ENCODE results near the gene PLCB3. TPM values are rescaled to one million over a fixed set of nuclear protein-coding genes. Genes with fewer than 3 reads are reported as not detected.

The PLCB3 gene
- total RNA-seq, 4 donors from 2014 or later, result 64.5 to 115 (median 91.2) TPM

- H3K27ac ChIP-seq, result no peak overlapping the region
- in situ Hi-C loops (cut with MboI; ENCODE audit: low pct_ligation_motif_present in 1 of 4, low pct_unique_long_range_greater_than_20kb in 1 of 4, low sequenced_read_pairs in 3 of 4) (loop anchor here (5.0 to 10.0 kb wide), 3 partner anchors 91 to 98 kb away; partner anchors contain the start of genes CATSPERZ (in 2 of the 4) and KCNK4 (in 1 of the 4)), intact Hi-C loops (cut with DNase I; ENCODE audit: low total_unique reads) (no loop called here)
- no peak overlapping the region for H3K4me3 ChIP-seq
- H3K36me3 ChIP-seq, result peaks cover 0 to 39% (median 18%) of the 10 kb centered on the region in 4 donors
- TF ChIP-seq POLR2AphosphoS5 (IDR thresholded peaks at IDR 0.05) (no peak), EP300 (IDR thresholded peaks at IDR 0.05; ENCODE audit: low read depth) (no peak), POLR2A (IDR thresholded peaks at IDR 0.05) (no peak)
- TF ChIP-seq, protein P1, sequence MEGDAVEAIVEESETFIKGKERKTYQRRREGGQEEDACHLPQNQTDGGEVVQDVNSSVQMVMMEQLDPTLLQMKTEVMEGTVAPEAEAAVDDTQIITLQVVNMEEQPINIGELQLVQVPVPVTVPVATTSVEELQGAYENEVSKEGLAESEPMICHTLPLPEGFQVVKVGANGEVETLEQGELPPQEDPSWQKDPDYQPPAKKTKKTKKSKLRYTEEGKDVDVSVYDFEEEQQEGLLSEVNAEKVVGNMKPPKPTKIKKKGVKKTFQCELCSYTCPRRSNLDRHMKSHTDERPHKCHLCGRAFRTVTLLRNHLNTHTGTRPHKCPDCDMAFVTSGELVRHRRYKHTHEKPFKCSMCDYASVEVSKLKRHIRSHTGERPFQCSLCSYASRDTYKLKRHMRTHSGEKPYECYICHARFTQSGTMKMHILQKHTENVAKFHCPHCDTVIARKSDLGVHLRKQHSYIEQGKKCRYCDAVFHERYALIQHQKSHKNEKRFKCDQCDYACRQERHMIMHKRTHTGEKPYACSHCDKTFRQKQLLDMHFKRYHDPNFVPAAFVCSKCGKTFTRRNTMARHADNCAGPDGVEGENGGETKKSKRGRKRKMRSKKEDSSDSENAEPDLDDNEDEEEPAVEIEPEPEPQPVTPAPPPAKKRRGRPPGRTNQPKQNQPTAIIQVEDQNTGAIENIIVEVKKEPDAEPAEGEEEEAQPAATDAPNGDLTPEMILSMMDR (IDR thresholded peaks at IDR 0.05), result no peak
- H3K27me3 ChIP-seq, result no peaks in the 10 kb centered on the region
- peaks cover 7 to 38% (median 34%) of the 10 kb centered on the region in 4 donors for H3K4me1 ChIP-seq
- 78 to 84% methylated on average over 10 to 16 of the region's 16 CpGs for WGBS, 2 donors (ENCODE audit: low coverage in 1 of 2)
- H3K9me3 ChIP-seq, result no peaks in the 10 kb centered on the region
- DNase-seq, result no peak
Observed at GRCh38 chr11:64204080-64204440, 47.3 kb upstream of the PLCB3 start.

DNA sequence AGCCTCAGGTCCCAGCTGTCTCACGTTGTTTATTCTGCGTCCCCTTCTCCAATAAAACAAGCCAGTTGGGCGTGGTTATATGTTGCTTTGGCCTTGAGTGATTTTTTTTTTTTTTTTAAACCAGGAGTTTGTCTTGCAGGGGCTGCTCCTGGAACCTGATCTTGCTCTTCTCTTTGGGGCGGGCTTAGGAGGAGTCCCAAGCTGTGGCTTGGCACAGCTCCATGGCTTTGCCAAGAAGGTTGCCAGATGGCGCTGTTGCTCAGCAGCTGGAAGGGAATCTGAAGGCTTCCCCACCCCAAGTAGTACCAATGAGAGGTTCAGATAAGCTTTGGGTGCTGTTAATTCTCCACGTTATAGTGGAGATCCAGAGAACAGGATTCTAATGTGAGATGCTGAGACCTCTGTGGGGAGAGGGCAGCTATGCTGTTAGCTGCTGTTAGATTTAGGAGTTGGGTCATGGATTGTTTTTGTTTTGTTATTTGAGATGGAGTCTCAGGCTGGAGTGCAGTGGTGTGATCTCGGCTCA lies 46.8 kb upstream of the PLCB3 start:
- in situ Hi-C loops (cut with MboI; ENCODE audit: low pct_ligation_motif_present in 1 of 4, low pct_unique_long_range_greater_than_20kb in 1 of 4, low sequenced_read_pairs in 3 of 4), result loop anchor here (5.0 to 10.0 kb wide), 3 partner anchors 90 to 98 kb away; partner anchors contain the start of genes CATSPERZ (in 2 of the 4) and KCNK4 (in 1 of the 4)
- peaks cover 0 to 38% (median 16%) of the 10 kb centered on the region in 4 donors for H3K36me3 ChIP-seq
- TF ChIP-seq POLR2A (IDR thresholded peaks at IDR 0.05), result no peak
- no peak for TF ChIP-seq EP300 (IDR thresholded peaks at IDR 0.05; ENCODE audit: low read depth)
- TF ChIP-seq, protein P1 (IDR thresholded peaks at IDR 0.05), result peak; percentile 64 to 84 (median 73)
- TF ChIP-seq POLR2AphosphoS5 (IDR thresholded peaks at IDR 0.05), result peak in 2 of 3 donors; percentile 74 to 77
- peaks cover 7 to 38% (median 34%) of the 10 kb centered on the region in 4 donors for H3K4me1 ChIP-seq
- no peak overlapping the region for H3K4me3 ChIP-seq
- H3K9me3 ChIP-seq, result no peaks in the 10 kb centered on the region
- DNase-seq, result peak; percentile 93
- intact Hi-C loops (cut with DNase I; ENCODE audit: low total_unique reads), result no loop called here
- H3K27ac ChIP-seq, result peak overlapping the region; percentile 73 to 85 (median 80)
- WGBS, 2 donors (ENCODE audit: low coverage in 1 of 2), result 25% methylated on average over 7 of the region's 7 CpGs; no CpG with 5 or more reads in 1 of the 2 donors
- H3K27me3 ChIP-seq, result no peaks in the 10 kb centered on the region

GRCh38 chr11:64206457-64207255 lies 44.7 kb upstream of the PLCB3 start, which contains the start of gene FERMT3:
TSS of gene FERMT3 (plus strand) at chr11:64206721. CDS start at chr11:64207365, 644 bp downstream.
- H3K4me1 ChIP-seq, result peaks cover 7 to 38% (median 34%) of the 10 kb centered on the region in 4 donors
- no peaks in the 10 kb centered on the region for H3K9me3 ChIP-seq
- whole genome bisulfite sequencing, 2 donors (ENCODE audit: low coverage in 1 of 2), result 43% methylated on average over 23 of the region's 27 CpGs; no CpG with 5 or more reads in 1 of the 2 donors
- H3K27me3 ChIP-seq, result no peaks in the 10 kb centered on the region
- peak within 1 kb of the TSS in 3 of 4 donors; percentile 12 to 52 (median 34) for H3K4me3 ChIP-seq
- in situ Hi-C loops (cut with MboI; ENCODE audit: low pct_ligation_motif_present in 1 of 4, low pct_unique_long_range_greater_than_20kb in 1 of 4, low sequenced_read_pairs in 3 of 4) (loop anchor here in 1 of 4 donors (10.0 kb wide), 1 partner anchor 88 kb away; the partner anchor contains the start of gene KCNK4), intact Hi-C loops (cut with DNase I; ENCODE audit: low total_unique reads) (no loop called here)
- H3K36me3 ChIP-seq, result peaks cover 0 to 20% (median 9%) of the 10 kb centered on the region in 4 donors
- peak; percentile 90 for DNase-seq
- peak within 1 kb of the TSS; percentile 73 to 85 (median 80) for H3K27ac ChIP-seq
- TF ChIP-seq POLR2A (IDR thresholded peaks at IDR 0.05), result peak; percentile 52
- TF ChIP-seq POLR2AphosphoS5 (IDR thresholded peaks at IDR 0.05), result peak in 2 of 3 donors; percentile 56 to 63
- TF ChIP-seq, protein P1 (IDR thresholded peaks at IDR 0.05), result no peak
- TF ChIP-seq EP300 (IDR thresholded peaks at IDR 0.05; ENCODE audit: low read depth), result no peak
